HG02840 (cell line): ENCODE measurements around the gene BET1L.
A peak's percentile ranks its signal among the peaks of the same experiment; 100 is the strongest.
"Not testable (repeated sequence)": the region's sequence is repeated elsewhere in the genome, so short reads cannot be mapped to it uniquely, and the experiment has no call there.

ENCODE experiments used
- ATAC-seq: cut with Tn5 transposase; IDR thresholded peaks from one replicate; pipeline ENCODE4 v1.9.1; 2021; ENCODE audit warnings: mild to moderate bottlenecking, moderate library complexity, moderate number of reproducible peaks; ENCODE audit not compliant: unreplicated experiment, low FRiP score

The BET1L gene

DNA sequence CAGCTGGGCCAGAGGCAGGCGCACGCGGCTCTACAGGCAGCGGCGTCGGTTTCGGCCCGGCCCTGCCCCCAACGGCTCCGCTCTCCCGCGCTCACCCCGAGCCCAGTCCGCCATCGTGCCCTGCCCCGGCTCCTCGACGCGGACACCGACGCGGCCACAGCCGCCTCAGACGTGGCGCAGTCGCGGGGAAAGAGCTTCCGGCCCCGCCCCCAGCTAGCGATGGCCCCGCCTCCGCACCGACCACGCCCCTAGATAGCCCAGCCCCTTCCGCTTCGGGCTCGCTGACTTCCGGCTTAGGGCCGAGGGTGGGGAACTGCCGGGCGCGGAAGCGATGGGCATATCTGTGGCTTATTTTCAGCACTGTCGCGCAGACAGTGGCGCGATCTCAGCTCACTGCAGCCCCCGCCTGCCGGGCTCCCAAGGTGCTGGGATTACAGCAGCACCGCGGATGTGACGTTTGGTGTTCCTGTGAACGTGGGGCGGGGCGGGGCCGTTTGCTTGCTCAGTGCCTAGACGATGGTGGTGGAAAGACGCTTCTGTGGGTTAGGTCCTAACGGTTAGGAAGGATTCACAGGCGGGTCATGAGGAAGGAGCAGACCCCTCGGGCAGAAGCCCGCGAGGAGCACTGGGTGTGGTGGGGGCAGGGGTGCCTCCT, at the start of gene BET1L, which contains the start of gene RIC8A:
BET1L (minus strand) TSS at position 192 of the 655 bp plus-strand sequence; CDS start at position 114, 78 bp downstream.
RIC8A (plus strand) TSS at position 501 of the 655 bp plus-strand sequence. CDS start 1,147 bp downstream, outside the sequence.
- ATAC-seq: peak; percentile 83

- no peak for ATAC-seq
Observed at GRCh38 chr11:255816-256215, 48.6 kb upstream of the BET1L start.

- no peak for ATAC-seq
Observed at GRCh38 chr11:255176-255575, 48.0 kb upstream of the BET1L start.

DNA sequence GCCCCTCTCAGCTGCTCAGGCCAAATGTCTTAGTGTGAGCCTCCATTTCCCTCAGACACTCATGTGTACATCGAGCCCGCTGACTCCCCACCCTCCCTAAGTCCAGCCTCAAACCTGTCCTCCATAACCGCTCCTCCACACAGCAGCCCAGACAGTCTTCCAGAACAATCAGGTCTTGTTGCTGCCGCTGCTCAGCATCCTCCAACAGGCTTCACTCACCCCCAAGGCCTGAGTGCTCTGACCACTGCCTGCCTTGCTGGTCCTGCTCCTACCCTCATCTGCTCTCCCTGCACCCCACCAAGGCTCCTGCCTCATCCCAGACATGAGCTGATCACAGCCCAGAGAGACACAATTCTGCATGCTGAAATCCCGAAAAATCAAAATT, 46.7 kb upstream of the BET1L start:
- ATAC-seq: no peak

GRCh38 chr11:253160-253885, 46.1 kb upstream of the BET1L start:
- ATAC-seq: no peak

DNA sequence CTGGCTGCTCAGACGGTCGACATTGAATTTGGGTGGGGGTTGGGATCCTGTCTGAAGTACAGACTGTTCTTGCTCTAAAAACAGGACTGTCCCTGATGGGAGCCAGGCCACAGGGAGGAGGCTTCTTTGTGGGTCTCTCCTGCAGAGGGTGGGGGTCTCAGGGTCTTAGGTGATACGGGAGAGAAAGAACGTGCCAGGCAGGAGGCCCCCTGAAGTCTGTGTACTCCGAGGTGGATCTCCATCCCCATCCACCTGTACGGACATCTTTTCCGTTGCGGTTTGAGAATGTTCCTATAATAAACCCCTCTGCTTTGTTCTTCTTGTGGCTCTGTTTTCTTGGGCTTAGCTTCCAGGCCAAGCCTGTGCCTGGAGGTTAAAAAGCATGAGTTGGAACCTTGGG, 45.5 kb upstream of the BET1L start:
- ATAC-seq: no peak

DNA sequence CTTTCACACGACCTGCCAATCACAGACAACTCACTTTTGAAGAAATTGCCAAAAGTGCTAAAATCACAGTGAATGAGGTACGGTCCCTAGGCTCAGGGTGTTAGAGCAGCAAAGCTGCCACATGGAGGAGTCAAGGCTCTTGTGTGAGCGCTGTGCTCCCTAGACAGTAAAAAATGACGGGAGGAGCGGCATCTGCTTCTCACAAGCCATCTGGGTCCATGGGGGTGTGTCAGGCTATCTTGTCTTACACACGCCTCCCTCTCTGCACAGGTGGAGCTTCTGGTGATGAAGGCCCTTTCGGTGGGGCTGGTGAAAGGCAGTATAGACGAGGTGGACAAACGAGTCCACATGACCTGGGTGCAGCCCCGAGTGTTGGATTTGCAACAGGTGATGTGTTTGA, 44.4 kb upstream of the BET1L start:
- ATAC-seq: no peak

GRCh38 chr11:250740-251299, 43.6 kb upstream of the BET1L start:
- ATAC-seq: no peak

DNA sequence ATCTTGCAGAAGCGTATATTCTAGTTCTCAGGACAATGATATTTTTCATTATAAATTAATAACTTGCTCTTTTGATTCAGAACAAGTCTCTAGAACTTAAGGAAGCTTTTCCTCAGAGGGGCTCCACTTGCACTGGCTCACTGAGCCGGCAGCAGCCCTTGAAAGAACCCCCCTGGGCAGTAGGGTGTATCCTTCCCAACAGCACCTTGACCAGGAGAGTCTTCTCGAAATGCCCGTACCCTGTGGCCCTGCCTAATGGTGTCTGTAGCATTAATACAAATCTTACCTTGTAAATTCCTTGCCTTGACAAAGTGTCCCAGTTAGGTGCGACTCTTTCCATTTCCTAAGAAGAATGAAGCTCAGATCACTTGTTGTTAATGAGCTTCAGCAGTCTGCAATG, 43.1 kb upstream of the BET1L start:
- ATAC-seq: no peak

GRCh38 chr11:249062-249461, 41.9 kb upstream of the BET1L start:
- no peak for ATAC-seq

DNA sequence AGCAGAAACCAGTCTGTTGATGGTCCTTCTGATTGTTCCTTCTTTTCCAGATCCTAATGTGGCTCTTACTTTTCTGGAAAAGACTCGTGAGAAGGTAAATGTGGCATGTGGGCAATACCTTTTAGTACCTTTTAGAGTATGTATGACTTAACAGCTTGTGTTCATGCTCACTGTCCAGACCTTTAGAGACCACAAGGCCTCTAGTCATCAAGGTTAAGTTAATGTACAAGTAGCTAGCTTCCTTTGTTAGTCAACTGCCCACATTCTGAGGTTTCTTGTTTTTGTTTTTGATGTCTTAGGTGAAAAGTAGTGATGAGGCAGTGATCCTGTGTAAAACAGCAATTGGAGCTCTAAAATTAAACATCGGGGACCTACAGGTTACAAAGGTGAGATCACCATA, 37.2 kb upstream of the BET1L start:
- no peak for ATAC-seq

- ATAC-seq: no peak
Observed at GRCh38 chr11:241634-242033, 34.4 kb upstream of the BET1L start.

GRCh38 chr11:240315-240714, 33.1 kb upstream of the BET1L start:
- no peak for ATAC-seq

DNA sequence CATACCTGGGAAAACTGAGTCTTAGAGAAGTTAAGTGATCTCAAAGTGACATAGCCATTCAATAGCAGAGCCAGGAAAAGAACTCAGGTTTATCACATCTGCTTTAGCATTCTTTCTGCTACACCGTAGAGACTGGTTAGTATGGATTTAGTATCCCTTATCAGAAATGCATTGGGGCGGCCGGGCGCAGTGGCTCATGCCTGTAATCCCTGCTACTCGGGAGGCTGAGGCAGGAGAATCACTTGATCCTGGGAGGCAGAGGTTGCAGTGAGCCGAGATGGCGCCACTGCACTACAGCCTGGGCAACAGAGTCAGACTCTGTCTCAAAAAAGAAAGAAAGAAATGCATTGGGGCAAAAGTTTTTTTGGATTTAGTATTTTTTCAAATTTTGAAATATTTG, 31.1 kb upstream of the BET1L start:
- not testable (repeated sequence) for ATAC-seq

GRCh38 chr11:236774-237767, 29.9 kb upstream of the BET1L start, which contains the start of gene PSMD13:
Gene PSMD13, plus strand, starts transcription at chr11:236976. Its CDS starts 74 bp downstream, at chr11:237050.
- ATAC-seq: peak; percentile 83

- peak; percentile 73 for ATAC-seq
Observed at GRCh38 chr11:235997-236773, 29.0 kb upstream of the BET1L start, which contains the start of gene SIRT3. Gene SIRT3, minus strand, starts transcription at chr11:236342. Its CDS starts 14 bp downstream, at chr11:236328.

GRCh38 chr11:235609-235996, 28.4 kb upstream of the BET1L start:
- no peak for ATAC-seq

DNA sequence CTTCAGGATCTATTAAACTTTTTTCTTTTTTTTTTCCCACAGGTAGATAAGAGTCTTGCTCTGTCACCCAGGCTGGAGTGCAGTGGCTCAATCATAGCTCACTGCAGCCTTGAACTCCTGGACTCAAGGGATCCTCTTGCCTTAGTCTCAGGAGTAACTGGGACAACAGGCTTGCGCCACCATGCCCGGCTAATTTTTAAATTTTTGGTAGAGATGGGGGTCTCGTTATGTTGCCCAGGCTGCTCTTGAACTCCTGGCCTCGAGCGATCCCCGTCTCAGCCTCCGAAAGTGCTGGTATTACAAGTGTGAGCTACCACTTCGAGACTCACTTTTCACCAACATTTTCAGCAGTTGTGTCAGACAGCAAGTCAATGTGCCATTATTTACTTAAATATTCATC, 28.0 kb upstream of the BET1L start:
- no peak for ATAC-seq

DNA sequence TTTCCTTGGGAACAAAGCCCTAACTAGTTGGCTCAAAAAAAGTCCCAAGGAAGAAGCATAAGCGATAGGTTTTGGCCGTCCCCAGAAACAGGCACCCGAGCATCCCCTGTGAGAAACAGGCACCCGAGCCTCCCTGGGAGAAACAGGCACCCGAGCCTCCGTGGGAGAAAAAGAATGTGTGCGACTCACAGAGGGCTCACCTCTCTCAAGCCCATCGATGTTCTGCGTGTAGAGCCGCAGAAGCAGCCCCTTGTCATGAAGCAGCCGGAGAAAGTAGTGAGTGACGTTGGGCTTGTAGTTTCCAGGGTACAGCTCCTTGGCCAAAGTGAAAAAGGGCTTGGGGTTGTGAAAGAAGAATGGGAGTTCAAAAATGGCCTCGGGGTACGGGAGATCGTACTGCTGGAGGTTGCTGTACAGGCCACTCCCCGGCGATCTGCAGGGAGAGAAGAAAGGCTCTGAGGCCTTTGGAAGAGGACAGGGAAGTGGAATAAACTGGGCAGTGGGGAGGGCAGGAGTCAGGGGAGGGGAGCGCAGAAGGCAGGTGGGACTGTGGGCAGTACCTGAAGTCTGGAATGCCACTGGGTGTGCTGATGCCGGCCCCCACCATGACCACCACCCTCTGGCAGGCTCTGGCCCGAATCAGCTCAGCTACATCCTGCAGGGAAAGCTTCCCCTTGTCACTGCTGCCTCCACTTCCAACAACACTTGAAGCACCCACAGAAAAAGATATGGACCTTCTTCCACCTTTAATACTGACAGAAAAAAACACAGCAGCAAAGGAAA, 25.8 kb upstream of the BET1L start:
- no peak for ATAC-seq
